T-helper 1 cell treated with Interleukin-12 subunit alpha and Interleukin-12 subunit beta and Interleukin-4 antibody, amounts not matched to agents 30 μg/mL and 1 μg/mL, for 36 hours (primary cell): ENCODE measurements around the gene ASPHD1.
A peak's percentile ranks its signal among the peaks of the same experiment; 100 is the strongest.

Experiments used
- H3K27ac Mint-ChIP-seq: one replicate; pipeline ENCODE4 v1.8.0; 2021; ENCODE audit warnings: mild to moderate bottlenecking, mixed read lengths
- H3K27me3 Mint-ChIP-seq: one replicate; pipeline ENCODE4 v1.8.0; 2021; ENCODE audit warnings: low read depth, mixed read lengths
- H3K36me3 Mint-ChIP-seq: one replicate; pipeline ENCODE4 v1.8.0; 2021; ENCODE audit warnings: low read depth, mixed read lengths
- H3K4me1 Mint-ChIP-seq: one replicate; pipeline ENCODE4 v1.8.0; 2021; ENCODE audit warnings: low read depth, mixed read lengths
- H3K4me3 Mint-ChIP-seq: one replicate; pipeline ENCODE4 v1.8.0; 2021; ENCODE audit warnings: mild to moderate bottlenecking, moderate library complexity, mixed read lengths
- H3K9me3 Mint-ChIP-seq: one replicate; pipeline ENCODE4 v1.8.0; 2021; ENCODE audit warnings: mixed read lengths

Gene ASPHD1

DNA sequence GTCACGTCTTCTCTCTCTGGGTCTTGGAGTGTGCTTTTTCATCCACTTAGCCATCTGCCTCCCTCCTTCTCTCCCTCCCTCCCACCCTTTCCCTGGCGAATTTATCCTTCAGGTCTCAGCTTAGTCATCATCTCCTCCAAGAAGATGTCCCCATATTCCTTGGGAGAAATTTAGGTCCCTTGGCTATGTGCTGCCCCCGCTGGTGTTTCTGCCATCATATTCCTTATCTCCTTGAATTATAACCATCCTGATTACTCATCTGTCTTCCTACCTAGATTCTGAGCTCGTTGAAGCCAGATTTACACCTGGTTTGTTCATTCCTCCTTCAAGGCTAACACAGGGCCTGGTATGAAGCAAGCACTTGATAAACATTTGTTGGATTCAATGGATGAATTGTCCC, 5.9 kb upstream of the ASPHD1 start:
- peaks cover 4% of the 10 kb centered on the region for H3K4me1 Mint-ChIP-seq
- H3K9me3 Mint-ChIP-seq: no peaks in the 10 kb centered on the region
- H3K36me3 Mint-ChIP-seq: no peaks in the 10 kb centered on the region
- H3K27me3 Mint-ChIP-seq: peaks cover 25% of the 10 kb centered on the region
- H3K4me3 Mint-ChIP-seq: no peak overlapping the region
- no peak overlapping the region for H3K27ac Mint-ChIP-seq

GRCh38 chr16:29896841-29897240, 3.4 kb upstream of the ASPHD1 start:
- Mint-ChIP-seq H3K27ac (no peak overlapping the region), H3K27me3 (peaks cover 32% of the 10 kb centered on the region), H3K4me1 (peaks cover 9% of the 10 kb centered on the region), H3K4me3 (no peak overlapping the region), H3K9me3 (no peaks in the 10 kb centered on the region), H3K36me3 (no peaks in the 10 kb centered on the region)

DNA sequence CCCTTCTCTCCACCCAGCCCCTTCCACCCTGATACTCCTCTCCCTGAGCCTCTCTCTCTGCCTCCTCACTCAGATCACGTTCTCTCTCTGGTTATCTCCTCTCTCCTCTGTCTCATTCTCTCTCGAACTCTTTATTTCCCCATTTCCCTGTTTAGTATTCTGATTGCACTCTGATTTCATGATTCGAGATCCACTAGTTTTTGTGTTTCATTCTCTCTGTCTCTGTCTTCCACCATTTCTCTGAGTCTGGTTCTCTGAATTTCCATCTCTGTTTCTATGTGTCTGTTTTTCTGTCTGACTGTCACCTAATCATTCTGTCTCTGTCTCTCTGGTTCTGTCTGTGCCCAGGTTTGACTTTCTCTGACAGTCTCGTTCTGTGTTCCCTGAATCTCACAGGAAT, 3.0 kb upstream of the ASPHD1 start:
- Mint-ChIP-seq H3K9me3 (no peaks in the 10 kb centered on the region), H3K27me3 (peaks cover 32% of the 10 kb centered on the region), H3K4me3 (no peak overlapping the region), H3K4me1 (peaks cover 9% of the 10 kb centered on the region), H3K27ac (no peak overlapping the region), H3K36me3 (no peaks in the 10 kb centered on the region)

- Mint-ChIP-seq H3K4me3 (no peak overlapping the region), H3K27me3 (peaks cover 32% of the 10 kb centered on the region), H3K9me3 (no peaks in the 10 kb centered on the region), H3K36me3 (no peaks in the 10 kb centered on the region), H3K4me1 (peaks cover 9% of the 10 kb centered on the region), H3K27ac (no peak overlapping the region)
Measured at GRCh38 chr16:29898135-29898803, 2.0 kb upstream of the ASPHD1 start.

DNA sequence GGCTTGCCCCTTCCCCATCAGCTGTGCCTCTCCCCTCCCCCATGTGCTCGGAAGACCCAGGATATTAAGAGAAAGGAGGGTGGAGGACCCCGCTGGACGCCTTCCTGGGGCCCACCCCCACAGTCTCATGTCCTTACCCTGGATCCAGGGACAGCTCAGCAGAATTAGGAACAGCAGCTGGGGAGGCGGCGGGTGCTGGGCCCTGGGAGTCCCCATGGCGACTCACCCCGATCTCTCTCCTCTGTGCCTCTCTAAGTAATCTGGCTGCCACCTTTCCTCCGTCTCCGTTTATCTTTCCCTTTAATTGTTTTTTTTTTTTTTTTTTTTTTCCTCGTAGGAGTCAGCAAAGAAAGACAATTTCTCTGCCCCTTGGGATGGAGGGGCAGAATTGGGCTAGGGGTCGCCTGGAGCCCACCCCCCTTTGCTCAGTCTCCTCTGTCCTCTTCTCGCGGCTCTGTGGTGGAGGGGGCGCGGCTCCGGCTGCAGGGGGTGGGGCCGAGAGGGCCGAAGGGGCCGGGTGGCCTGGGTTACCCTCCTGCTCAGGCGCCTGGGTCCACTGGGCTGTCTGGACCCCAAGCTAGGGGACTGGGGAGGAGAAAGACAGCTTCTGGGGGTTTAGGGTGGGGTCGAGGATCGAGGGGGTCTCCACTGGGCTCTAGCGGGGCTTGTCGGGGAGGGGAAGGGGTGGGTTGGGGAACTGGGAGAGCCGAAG, 1.3 kb upstream of the ASPHD1 start:
- Mint-ChIP-seq H3K27ac (no peak overlapping the region), H3K27me3 (peaks cover 32% of the 10 kb centered on the region), H3K36me3 (no peaks in the 10 kb centered on the region), H3K4me3 (peak overlapping the region; percentile 40), H3K9me3 (no peaks in the 10 kb centered on the region), H3K4me1 (peaks cover 13% of the 10 kb centered on the region)

DNA sequence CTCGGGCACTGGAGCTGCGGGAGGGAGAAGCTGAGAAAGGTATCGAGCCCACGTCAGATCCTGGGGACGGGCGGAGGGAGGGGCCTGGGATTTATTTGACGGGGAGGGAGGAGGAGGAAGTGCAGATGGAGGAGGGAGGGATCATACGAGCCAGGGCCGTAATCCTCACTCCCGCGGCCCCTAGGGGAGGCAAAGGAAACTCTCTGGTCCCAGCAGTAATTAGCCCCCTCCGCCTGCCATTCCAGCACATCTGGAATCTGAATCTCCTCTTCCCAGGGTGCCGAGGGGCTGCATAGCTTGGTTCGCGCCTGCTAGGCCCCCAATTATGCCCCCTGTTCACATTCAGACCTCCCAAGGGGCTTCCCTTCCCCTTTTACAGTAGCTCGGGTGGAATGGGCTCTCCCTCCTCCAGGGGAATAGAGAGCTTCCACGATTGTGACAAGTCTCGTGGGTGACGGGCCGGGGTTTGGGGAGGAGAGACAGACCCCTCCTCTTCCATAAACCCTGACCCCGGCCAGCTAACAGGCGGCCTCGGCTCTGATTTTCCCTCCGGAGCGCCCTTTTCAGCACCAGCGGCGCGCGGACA, 679 bp upstream of the ASPHD1 start, which contains the start of gene SEZ6L2:
Gene SEZ6L2, minus strand, starts transcription at position 35 of the 586 bp plus-strand sequence. CDS start 531 bp downstream, outside the sequence.
- Mint-ChIP-seq H3K27ac (no peak within 1 kb of the TSS), H3K9me3 (no peaks in the 10 kb centered on the region), H3K36me3 (no peaks in the 10 kb centered on the region), H3K4me1 (peaks cover 13% of the 10 kb centered on the region), H3K27me3 (peaks cover 32% of the 10 kb centered on the region), H3K4me3 (peak within 1 kb of the TSS; percentile 73)

DNA sequence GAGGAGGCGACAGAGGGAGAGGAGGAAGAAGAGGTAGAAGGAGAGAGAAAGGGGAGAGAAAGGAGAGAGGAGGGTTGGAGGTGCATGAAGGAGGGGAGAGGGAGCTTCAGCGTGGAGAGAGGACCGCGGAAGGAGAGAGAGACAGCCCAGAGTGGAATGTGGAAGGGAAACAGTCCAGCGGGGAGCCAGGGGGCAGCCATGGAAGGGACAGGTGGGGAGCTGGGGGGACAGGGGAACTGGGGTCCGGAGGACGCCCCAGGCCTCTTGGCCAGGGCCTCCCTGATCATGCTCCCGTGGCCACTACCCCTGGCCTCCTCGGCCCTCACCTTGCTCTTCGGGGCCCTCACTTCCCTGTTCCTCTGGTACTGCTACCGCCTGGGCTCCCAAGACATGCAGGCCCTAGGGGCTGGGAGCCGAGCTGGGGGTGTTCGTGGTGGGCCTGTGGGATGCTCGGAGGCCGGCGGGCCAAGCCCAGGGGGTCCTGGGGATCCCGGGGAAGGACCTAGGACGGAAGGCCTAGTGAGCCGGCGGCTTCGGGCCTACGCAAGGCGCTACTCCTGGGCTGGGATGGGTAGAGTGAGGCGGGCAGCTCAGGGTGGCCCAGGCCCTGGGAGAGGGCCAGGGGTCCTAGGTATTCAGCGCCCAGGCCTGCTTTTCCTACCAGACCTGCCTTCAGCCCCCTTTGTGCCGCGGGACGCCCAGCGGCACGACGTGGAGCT, 759 bp downstream of the ASPHD1 start:
- peaks cover 13% of the 10 kb centered on the region for H3K4me1 Mint-ChIP-seq
- no peaks in the 10 kb centered on the region for H3K36me3 Mint-ChIP-seq
- H3K9me3 Mint-ChIP-seq: no peaks in the 10 kb centered on the region
- peak overlapping the region; percentile 73 for H3K4me3 Mint-ChIP-seq
- H3K27me3 Mint-ChIP-seq: peaks cover 32% of the 10 kb centered on the region
- H3K27ac Mint-ChIP-seq: no peak overlapping the region

DNA sequence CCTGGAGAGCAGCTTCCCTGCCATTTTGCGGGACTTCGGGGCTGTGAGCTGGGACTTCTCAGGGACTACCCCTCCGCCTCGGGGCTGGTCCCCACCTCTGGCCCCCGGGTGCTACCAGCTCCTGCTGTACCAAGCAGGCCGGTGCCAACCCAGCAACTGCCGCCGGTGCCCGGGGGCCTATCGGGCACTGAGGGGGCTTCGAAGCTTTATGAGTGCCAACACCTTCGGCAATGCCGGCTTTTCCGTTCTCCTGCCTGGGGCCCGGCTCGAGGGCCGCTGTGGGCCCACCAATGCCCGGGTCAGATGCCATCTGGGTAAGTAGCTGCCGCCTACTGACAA, 1.3 kb downstream of the ASPHD1 start:
- Mint-ChIP-seq H3K4me3 (peak overlapping the region; percentile 48), H3K27me3 (peaks cover 32% of the 10 kb centered on the region)

GRCh38 chr16:29903590-29903989, 3.3 kb downstream of the ASPHD1 start:
- no peak overlapping the region for H3K27ac Mint-ChIP-seq
- no peaks in the 10 kb centered on the region for H3K9me3 Mint-ChIP-seq
- no peak overlapping the region for H3K4me3 Mint-ChIP-seq
- peaks cover 18% of the 10 kb centered on the region for H3K27me3 Mint-ChIP-seq
- peaks cover 10% of the 10 kb centered on the region for H3K4me1 Mint-ChIP-seq
- H3K36me3 Mint-ChIP-seq: peaks cover 2% of the 10 kb centered on the region

More for the DNA sequence above, 1.3 kb downstream of the ASPHD1 start:
- peaks cover 13% of the 10 kb centered on the region for H3K4me1 Mint-ChIP-seq
- no peaks in the 10 kb centered on the region for H3K9me3 Mint-ChIP-seq
- no peak overlapping the region for H3K27ac Mint-ChIP-seq
- H3K36me3 Mint-ChIP-seq: no peaks in the 10 kb centered on the region

- H3K36me3 Mint-ChIP-seq: peaks cover 4% of the 10 kb centered on the region
- peaks cover 5% of the 10 kb centered on the region for H3K27me3 Mint-ChIP-seq
- no peak overlapping the region for H3K4me3 Mint-ChIP-seq
- peaks cover 9% of the 10 kb centered on the region for H3K4me1 Mint-ChIP-seq
- H3K27ac Mint-ChIP-seq: no peak overlapping the region
- no peaks in the 10 kb centered on the region for H3K9me3 Mint-ChIP-seq
Measured at GRCh38 chr16:29904947-29905346, 4.7 kb downstream of the ASPHD1 start.

DNA sequence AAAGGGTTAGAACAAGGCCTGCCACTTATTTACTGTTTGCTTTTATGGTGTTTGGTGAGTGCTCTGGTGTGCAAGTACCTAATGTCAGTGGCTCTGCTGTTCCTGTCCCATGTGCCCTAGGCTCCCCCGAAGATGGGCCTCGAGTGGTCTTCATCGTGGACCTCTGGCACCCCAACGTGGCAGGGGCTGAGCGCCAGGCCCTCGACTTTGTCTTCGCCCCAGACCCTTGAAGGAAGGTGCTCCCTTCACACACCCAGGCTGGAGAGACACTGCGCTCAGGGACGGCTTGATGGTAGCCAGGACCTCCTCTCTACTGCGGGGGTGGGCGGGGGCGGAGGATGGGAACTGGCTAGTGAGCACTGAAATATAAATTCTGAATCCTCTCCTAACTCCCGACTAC, 5.4 kb downstream of the ASPHD1 start:
- peaks cover 4% of the 10 kb centered on the region for H3K36me3 Mint-ChIP-seq
- no peaks in the 10 kb centered on the region for H3K9me3 Mint-ChIP-seq
- H3K4me3 Mint-ChIP-seq: no peak overlapping the region
- peaks cover 2% of the 10 kb centered on the region for H3K27me3 Mint-ChIP-seq
- no peak overlapping the region for H3K27ac Mint-ChIP-seq
- peaks cover 6% of the 10 kb centered on the region for H3K4me1 Mint-ChIP-seq

DNA sequence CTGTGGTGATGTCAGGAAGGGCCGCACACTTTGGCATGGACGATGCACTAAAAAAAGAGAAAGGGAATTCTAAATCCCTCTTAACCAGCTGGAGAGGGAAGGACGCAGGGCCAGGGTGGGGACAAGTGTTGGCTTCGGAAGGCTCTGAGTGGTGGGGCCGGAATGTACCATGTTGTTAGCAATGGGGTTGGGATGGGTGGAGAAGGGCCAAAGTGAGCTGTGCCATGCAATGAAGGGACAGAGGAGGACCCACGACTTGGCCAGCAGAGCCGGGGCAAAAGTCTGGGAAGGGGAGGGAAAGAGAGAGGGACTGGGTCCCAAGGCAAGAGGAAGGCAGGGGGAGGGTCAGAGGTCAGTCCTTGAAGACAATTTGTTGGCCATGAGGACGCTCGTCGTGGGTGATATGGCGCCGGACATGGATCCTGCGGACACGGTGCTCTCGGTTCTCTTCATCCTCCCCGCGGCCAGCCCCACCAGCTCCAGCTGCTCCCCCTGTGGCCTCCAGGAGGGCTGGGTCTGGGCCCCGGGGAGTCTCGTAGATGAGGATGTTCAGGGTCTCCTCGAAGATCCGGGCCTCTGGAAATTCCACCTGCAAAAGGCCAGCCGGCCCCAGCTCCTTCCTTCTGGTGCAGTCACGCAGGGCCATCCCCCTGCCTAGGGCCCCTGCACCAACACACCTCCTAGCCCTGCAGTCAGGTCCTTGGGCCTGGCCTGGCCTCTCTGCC, 6.4 kb downstream of the ASPHD1 start:
- no peaks in the 10 kb centered on the region for H3K9me3 Mint-ChIP-seq
- no peak overlapping the region for H3K4me3 Mint-ChIP-seq
- no peaks in the 10 kb centered on the region for H3K27me3 Mint-ChIP-seq
- no peak overlapping the region for H3K27ac Mint-ChIP-seq
- H3K36me3 Mint-ChIP-seq: peaks cover 4% of the 10 kb centered on the region
- peaks cover 4% of the 10 kb centered on the region for H3K4me1 Mint-ChIP-seq

- no peak overlapping the region for H3K4me3 Mint-ChIP-seq
- H3K4me1 Mint-ChIP-seq: peaks cover 6% of the 10 kb centered on the region
- no peaks in the 10 kb centered on the region for H3K27me3 Mint-ChIP-seq
- H3K27ac Mint-ChIP-seq: no peak overlapping the region
- peaks cover 7% of the 10 kb centered on the region for H3K36me3 Mint-ChIP-seq
- no peaks in the 10 kb centered on the region for H3K9me3 Mint-ChIP-seq
Measured at GRCh38 chr16:29907973-29908372, 7.7 kb downstream of the ASPHD1 start.

GRCh38 chr16:29908719-29909220, 8.5 kb downstream of the ASPHD1 start:
- no peaks in the 10 kb centered on the region for H3K9me3 Mint-ChIP-seq
- peaks cover 14% of the 10 kb centered on the region for H3K36me3 Mint-ChIP-seq
- H3K4me3 Mint-ChIP-seq: no peak overlapping the region
- H3K27ac Mint-ChIP-seq: no peak overlapping the region
- no peaks in the 10 kb centered on the region for H3K27me3 Mint-ChIP-seq
- peaks cover 2% of the 10 kb centered on the region for H3K4me1 Mint-ChIP-seq
